AG04449 (cell line): ENCODE measurements around the gene DBH.
A peak's percentile ranks its signal among the peaks of the same experiment; 100 is the strongest.

Source experiments
- CTCF ChIA-PET: fragments of 350-600 bp; formaldehyde crosslinking; extraction: SDS; loops from one replicate; lab custom pipeline; 2021; ENCODE audit warnings: antibody characterized with exemption; lab: Yijun Ruan, JAX
- POLR2A ChIA-PET: fragments of 400-600, 350-600 bp; formaldehyde crosslinking; extraction: SDS; loops from one replicate; lab custom pipeline; 2020; ENCODE audit warnings: antibody characterized with exemption, inconsistent platforms; lab: Yijun Ruan, JAX
- DNase-seq: peaks from one replicate; pipeline ENCODE4 v3.0.0-alpha.2; 2010; ENCODE audit warnings: low read depth, low spot score
- H3K4me3 ChIP-seq: 2 replicates; pipeline ENCODE4 v1.5.1; 2011; ENCODE audit warnings: low read depth, mild to moderate bottlenecking, control low read depth, low read length
- TF ChIP-seq, protein P1 (sequence below): IDR thresholded peaks from one replicate; pipeline ENCODE4 v1.5.1; 2011; ENCODE audit warnings: mild to moderate bottlenecking, moderate library complexity, low read length, control low read depth, inconsistent platforms; ENCODE audit not compliant: insufficient read depth; ENCODE audit errors: missing control alignments

Gene DBH

DNA sequence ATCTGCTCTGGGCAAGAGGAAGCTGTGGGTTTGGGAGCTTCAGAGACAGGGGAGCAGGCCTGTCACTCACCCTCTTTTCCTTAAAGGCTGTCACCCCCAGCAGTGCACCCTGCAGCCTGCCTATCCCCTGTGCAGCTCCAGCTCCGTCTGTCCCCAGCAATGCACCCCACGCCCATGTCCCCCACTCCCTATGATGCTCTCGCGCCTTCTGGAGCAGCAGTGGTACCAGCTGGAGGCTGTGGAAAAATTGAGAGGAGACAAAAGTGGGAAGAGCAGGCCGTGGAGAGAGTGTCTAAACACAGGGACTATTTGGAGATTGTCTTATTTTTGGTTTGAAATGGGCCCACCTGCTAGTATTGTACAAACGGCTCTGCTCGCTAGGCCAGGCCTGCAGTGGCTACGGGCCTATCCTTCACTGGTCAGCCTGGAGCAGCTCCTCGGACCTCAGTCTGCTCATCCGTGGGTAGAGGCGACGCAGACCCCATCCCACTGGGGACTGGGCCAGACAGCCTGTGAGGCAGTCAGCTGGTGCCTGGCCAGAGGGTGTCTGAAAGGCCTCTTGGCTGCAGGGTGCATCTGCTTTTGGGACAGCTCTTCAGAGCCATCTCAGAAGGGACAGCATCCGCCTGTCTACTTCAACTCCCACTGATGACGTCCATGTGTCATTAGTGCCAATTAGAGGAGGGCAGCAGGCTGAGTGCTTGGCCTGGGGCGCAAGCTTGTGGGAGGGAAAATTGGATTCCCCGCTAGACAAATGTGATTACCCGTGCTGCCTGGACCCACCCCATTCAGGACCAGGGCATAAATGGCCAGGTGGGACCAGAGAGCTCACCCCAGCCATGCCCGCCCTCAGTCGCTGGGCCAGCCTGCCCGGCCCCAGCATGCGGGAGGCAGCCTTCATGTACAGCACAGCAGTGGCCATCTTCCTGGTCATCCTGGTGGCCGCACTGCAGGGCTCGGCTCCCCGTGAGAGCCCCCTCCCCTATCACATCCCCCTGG, at the start of gene DBH:
Gene DBH (plus strand): TSS at position 831 of the 999 bp plus-strand sequence. CDS start 9 bp downstream, at position 840.
- ChIA-PET POLR2A (no interaction called here), CTCF (no interaction called here)
- TF ChIP-seq, protein P1, sequence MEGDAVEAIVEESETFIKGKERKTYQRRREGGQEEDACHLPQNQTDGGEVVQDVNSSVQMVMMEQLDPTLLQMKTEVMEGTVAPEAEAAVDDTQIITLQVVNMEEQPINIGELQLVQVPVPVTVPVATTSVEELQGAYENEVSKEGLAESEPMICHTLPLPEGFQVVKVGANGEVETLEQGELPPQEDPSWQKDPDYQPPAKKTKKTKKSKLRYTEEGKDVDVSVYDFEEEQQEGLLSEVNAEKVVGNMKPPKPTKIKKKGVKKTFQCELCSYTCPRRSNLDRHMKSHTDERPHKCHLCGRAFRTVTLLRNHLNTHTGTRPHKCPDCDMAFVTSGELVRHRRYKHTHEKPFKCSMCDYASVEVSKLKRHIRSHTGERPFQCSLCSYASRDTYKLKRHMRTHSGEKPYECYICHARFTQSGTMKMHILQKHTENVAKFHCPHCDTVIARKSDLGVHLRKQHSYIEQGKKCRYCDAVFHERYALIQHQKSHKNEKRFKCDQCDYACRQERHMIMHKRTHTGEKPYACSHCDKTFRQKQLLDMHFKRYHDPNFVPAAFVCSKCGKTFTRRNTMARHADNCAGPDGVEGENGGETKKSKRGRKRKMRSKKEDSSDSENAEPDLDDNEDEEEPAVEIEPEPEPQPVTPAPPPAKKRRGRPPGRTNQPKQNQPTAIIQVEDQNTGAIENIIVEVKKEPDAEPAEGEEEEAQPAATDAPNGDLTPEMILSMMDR: no peak

DNA sequence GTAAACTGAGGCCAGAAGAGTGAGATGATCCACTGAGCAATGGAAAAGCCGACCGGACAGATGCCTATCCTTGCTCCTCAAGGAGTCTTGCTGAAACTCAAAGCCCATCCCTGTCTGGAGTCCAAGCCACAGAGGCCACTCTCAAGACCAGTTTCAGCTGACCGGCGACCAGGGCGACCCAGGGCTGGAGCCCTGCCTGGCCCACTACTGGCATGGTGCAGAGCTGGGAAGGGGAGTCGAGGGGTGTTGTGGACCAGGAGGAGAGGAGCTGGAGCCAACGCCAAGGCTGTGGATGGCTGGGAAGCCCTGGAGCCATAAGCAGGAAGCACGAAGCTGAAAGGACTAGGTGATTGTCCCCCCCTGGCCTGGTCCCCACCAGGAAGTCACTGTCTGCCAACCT, 49.1 kb upstream of the DBH start:
- no peak overlapping the region for H3K4me3 ChIP-seq
- DNase-seq: no peak
- ChIA-PET POLR2A (no interaction called here), CTCF (interaction anchor here (1.5 kb wide), 1 partner anchor 156 kb away, joined by 3 read pairs; no protein-coding TSS in a partner anchor)
- TF ChIP-seq, protein P1: no peak

More for the DNA sequence above, at the start of gene DBH:
- H3K4me3 ChIP-seq: no peak within 1 kb of the TSS
- DNase-seq: no peak

DNA sequence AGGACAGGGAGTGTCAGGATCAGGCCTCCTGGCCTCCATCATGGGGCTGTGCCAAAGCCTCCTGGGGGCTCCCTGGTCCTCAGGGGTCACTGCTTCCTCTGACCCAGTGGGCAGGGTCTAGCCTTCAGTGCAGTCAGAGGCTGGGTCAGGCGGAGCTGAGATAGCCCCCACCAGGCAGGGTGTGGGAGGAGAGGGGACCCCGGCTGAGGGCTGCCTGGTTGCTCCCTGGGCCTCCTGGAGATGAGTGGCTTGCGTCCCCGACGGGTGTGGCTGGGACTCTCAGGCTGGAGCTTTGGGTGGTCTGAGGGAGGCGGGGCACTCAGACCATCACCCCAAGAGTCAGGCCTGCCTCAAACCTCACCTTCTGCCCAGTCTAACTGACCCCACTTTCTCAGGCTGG, 48.7 kb upstream of the DBH start:
- DNase-seq: no peak
- ChIA-PET CTCF (interaction anchor here (1.5 kb wide), 1 partner anchor 155 kb away, joined by 3 read pairs; no protein-coding TSS in a partner anchor), POLR2A (no interaction called here)

DNA sequence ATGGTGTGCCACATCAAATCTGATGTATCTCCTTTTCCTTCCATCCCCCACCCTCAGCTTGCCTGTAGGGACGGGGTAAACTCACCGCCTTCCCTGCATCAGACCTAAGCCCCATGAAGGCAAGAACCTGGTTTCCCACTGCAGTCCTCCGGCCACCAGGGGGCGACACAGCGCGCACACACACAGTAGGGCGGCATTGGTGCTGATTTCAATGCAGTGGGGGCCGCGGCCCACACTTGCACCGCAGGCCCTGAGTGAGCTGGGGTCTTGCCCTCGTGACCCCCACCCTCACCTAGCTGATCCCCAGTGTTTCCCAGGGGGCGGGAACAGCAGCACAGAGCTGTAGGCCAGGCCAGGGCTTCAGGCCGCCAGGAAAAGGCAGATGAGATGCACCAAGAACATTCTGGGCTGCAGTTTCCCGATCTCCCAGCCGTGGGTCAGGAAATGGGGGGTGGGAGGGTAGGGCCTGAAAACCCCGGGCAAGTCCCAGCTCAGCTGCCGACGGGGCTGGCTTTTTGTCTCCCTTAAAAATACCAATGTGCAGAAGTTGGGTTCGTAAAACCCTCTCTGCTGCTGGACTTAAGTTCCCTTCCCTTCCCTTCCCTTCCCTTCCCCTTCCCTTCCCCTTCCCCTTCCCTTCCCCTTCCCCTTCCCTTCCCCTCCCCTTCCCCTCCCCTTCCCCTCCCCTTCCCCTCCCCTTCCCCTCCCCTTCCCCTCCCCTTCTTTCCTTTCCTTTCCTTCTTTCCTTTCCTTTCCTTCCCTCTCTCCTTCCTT, 46.5 kb upstream of the DBH start:
- TF ChIP-seq, protein P1: peak; percentile 11
- POLR2A ChIA-PET: no interaction called here
- no peak for DNase-seq
- CTCF ChIA-PET: no interaction called here
- H3K4me3 ChIP-seq: no peak overlapping the region

More for the DNA sequence above, 48.7 kb upstream of the DBH start:
- TF ChIP-seq, protein P1: no peak
- no peak overlapping the region for H3K4me3 ChIP-seq

DNA sequence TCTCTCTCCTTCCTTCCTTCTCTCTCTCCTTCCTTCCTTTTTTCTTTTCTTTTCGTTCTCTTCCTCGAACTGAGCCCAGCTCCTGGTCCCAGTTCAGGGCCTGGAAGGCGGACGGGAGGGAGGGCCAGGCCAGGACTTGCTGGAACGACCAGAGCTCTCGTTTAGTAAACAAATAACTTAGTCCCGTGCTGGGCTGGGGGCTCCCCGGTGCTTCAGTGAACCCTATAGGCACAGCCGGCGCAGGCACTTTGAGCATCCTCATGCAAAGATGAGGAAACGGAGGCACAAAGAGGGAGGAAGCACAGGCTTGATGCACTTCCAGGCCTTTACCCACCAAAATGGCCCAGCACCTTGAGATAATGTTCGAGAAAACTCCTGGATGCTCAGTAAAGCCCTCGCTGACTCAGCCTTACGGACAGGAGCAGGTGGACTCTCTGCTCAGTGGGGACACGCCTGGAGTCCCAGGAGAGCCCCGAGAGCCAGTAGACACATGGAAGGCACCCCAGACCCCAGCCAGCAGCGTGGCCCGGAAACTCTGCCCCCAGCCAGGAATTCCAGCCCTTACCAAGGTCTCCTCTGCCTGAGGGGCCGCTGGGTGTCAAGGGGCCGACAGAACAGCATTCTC, 45.8 kb upstream of the DBH start:
- TF ChIP-seq, protein P1: no peak
- ChIA-PET POLR2A (no interaction called here), CTCF (no interaction called here)

More for the DNA sequence above, 45.8 kb upstream of the DBH start:
- no peak overlapping the region for H3K4me3 ChIP-seq
- DNase-seq: no peak
